Measurements from ENCODE around the gene FASTKD3. TPM values are rescaled to one million over a fixed set of nuclear protein-coding genes. Genes with fewer than 3 reads are reported as not detected.

FASTKD3 gene
- total RNA-seq, 1 experiment from 2014 or later: 16.9 TPM

- no peak overlapping the region for H3K4me3 ChIP-seq
- H3K4me1 ChIP-seq: no peaks in the 10 kb centered on the region
- no peak overlapping the region for H3K27ac ChIP-seq
- H3K27me3 ChIP-seq: no peaks in the 10 kb centered on the region
- no peaks in the 10 kb centered on the region for H3K9me3 ChIP-seq (replicated peaks)
- no peak for DNase-seq
- H3K36me3 ChIP-seq: peaks cover 12% of the 10 kb centered on the region; the same call in 1 of the 2 replicates
These were observed 20.1 kb upstream of the FASTKD3 start for GRCh38 chr5:7888901-7889300.

- H3K27ac ChIP-seq: no peak overlapping the region
- H3K36me3 ChIP-seq: peaks cover 12% of the 10 kb centered on the region; the same call in 1 of the 2 replicates
- no peak overlapping the region for H3K4me3 ChIP-seq
- no peaks in the 10 kb centered on the region for H3K4me1 ChIP-seq
- no peaks in the 10 kb centered on the region for H3K9me3 ChIP-seq (replicated peaks)
- H3K27me3 ChIP-seq: no peaks in the 10 kb centered on the region
- DNase-seq: peak in 1 of 2 experiments; percentile 34
These were observed 18.1 kb upstream of the FASTKD3 start for GRCh38 chr5:7886849-7887475.

- H3K36me3 ChIP-seq: peaks cover 12% of the 10 kb centered on the region; the same call in 1 of the 2 replicates
- H3K27me3 ChIP-seq: no peaks in the 10 kb centered on the region
- H3K4me1 ChIP-seq: no peaks in the 10 kb centered on the region
- no peak for DNase-seq
- no peak overlapping the region for H3K4me3 ChIP-seq
- no peak overlapping the region for H3K27ac ChIP-seq
- H3K9me3 ChIP-seq (replicated peaks): no peaks in the 10 kb centered on the region
These were observed 15.8 kb upstream of the FASTKD3 start for GRCh38 chr5:7884491-7885267.

- no peak for DNase-seq
- H3K9me3 ChIP-seq (replicated peaks): no peaks in the 10 kb centered on the region
- H3K27me3 ChIP-seq: no peaks in the 10 kb centered on the region
- H3K4me3 ChIP-seq: no peak overlapping the region
- H3K36me3 ChIP-seq: peaks cover 11% of the 10 kb centered on the region; the same call in 1 of the 2 replicates
- no peaks in the 10 kb centered on the region for H3K4me1 ChIP-seq
- H3K27ac ChIP-seq: no peak overlapping the region
These were observed 14.1 kb upstream of the FASTKD3 start for GRCh38 chr5:7882926-7883325.

GRCh38 chr5:7881816-7882215, 13.0 kb upstream of the FASTKD3 start:
- Histone ChIP-seq H3K27me3 (no peaks in the 10 kb centered on the region), H3K4me1 (no peaks in the 10 kb centered on the region), H3K9me3 (replicated peaks) (no peaks in the 10 kb centered on the region), H3K4me3 (no peak overlapping the region), H3K36me3 (peaks cover 11% of the 10 kb centered on the region; the same call in 1 of the 2 replicates), H3K27ac (no peak overlapping the region)
- DNase-seq: no peak

- H3K4me3 ChIP-seq: no peak overlapping the region
- H3K27ac ChIP-seq: no peak overlapping the region
- DNase-seq: no peak
- H3K4me1 ChIP-seq: no peaks in the 10 kb centered on the region
- H3K36me3 ChIP-seq: peaks cover 13% of the 10 kb centered on the region
- no peaks in the 10 kb centered on the region for H3K9me3 ChIP-seq (replicated peaks)
- no peaks in the 10 kb centered on the region for H3K27me3 ChIP-seq
These were observed 12.3 kb upstream of the FASTKD3 start for GRCh38 chr5:7881091-7881490.

- no peaks in the 10 kb centered on the region for H3K4me1 ChIP-seq
- no peak for DNase-seq
- no peaks in the 10 kb centered on the region for H3K27me3 ChIP-seq
- H3K4me3 ChIP-seq: no peak overlapping the region
- H3K36me3 ChIP-seq: peaks cover 16% of the 10 kb centered on the region
- H3K9me3 ChIP-seq (replicated peaks): no peaks in the 10 kb centered on the region
- no peak overlapping the region for H3K27ac ChIP-seq
These were observed 9.6 kb upstream of the FASTKD3 start for GRCh38 chr5:7878381-7878873.

GRCh38 chr5:7877851-7878250, 9.0 kb upstream of the FASTKD3 start:
- peaks cover 16% of the 10 kb centered on the region for H3K36me3 ChIP-seq
- no peak for DNase-seq

GRCh38 chr5:7876867-7877266, 8.0 kb upstream of the FASTKD3 start:
- Histone ChIP-seq H3K36me3 (peaks cover 16% of the 10 kb centered on the region), H3K27me3 (no peaks in the 10 kb centered on the region), H3K4me1 (no peaks in the 10 kb centered on the region), H3K9me3 (replicated peaks) (no peaks in the 10 kb centered on the region), H3K27ac (no peak overlapping the region), H3K4me3 (no peak overlapping the region)
- no peak for DNase-seq

More at GRCh38 chr5:7877851-7878250, 9.0 kb upstream of the FASTKD3 start:
- no peaks in the 10 kb centered on the region for H3K4me1 ChIP-seq
- no peak overlapping the region for H3K4me3 ChIP-seq
- no peaks in the 10 kb centered on the region for H3K9me3 ChIP-seq (replicated peaks)
- no peaks in the 10 kb centered on the region for H3K27me3 ChIP-seq
- H3K27ac ChIP-seq: no peak overlapping the region

- DNase-seq: no peak
- peaks cover 16% of the 10 kb centered on the region for H3K36me3 ChIP-seq
- H3K4me3 ChIP-seq: no peak overlapping the region
- no peaks in the 10 kb centered on the region for H3K9me3 ChIP-seq (replicated peaks)
- H3K27ac ChIP-seq: no peak overlapping the region
- H3K27me3 ChIP-seq: no peaks in the 10 kb centered on the region
- no peaks in the 10 kb centered on the region for H3K4me1 ChIP-seq
These were observed 6.3 kb upstream of the FASTKD3 start for GRCh38 chr5:7875151-7875550.

GRCh38 chr5:7874639-7875038, 5.8 kb upstream of the FASTKD3 start:
- no peak for DNase-seq
- Histone ChIP-seq H3K4me1 (0 out of 2 replicates have a peak, but pooled peaks cover 2% of the 10 kb centered on the region), H3K36me3 (peaks cover 16% of the 10 kb centered on the region), H3K4me3 (no peak overlapping the region), H3K27me3 (no peaks in the 10 kb centered on the region), H3K27ac (no peak overlapping the region), H3K9me3 (replicated peaks) (no peaks in the 10 kb centered on the region)

GRCh38 chr5:7873216-7873615, 4.4 kb upstream of the FASTKD3 start:
- peaks cover 12% of the 10 kb centered on the region for H3K36me3 ChIP-seq
- no peak overlapping the region for H3K27ac ChIP-seq
- 0 out of 2 replicates have a peak, but pooled peaks cover 2% of the 10 kb centered on the region for H3K4me1 ChIP-seq
- no peak for DNase-seq
- no peaks in the 10 kb centered on the region for H3K27me3 ChIP-seq
- H3K4me3 ChIP-seq: no peak overlapping the region
- H3K9me3 ChIP-seq (replicated peaks): no peaks in the 10 kb centered on the region

- H3K4me3 ChIP-seq: no peak overlapping the region
- H3K4me1 ChIP-seq: 0 out of 2 replicates have a peak, but pooled peaks cover 2% of the 10 kb centered on the region
- peaks cover 12% of the 10 kb centered on the region for H3K36me3 ChIP-seq
- no peak for DNase-seq
- no peaks in the 10 kb centered on the region for H3K27me3 ChIP-seq
- no peaks in the 10 kb centered on the region for H3K9me3 ChIP-seq (replicated peaks)
- H3K27ac ChIP-seq: no peak overlapping the region
These were observed 3.8 kb upstream of the FASTKD3 start for GRCh38 chr5:7872517-7873130.

GRCh38 chr5:7871653-7872052, 2.8 kb upstream of the FASTKD3 start:
- H3K4me3 ChIP-seq: no peak overlapping the region
- H3K27me3 ChIP-seq: no peaks in the 10 kb centered on the region
- H3K27ac ChIP-seq: no peak overlapping the region
- H3K4me1 ChIP-seq: 0 out of 2 replicates have a peak, but pooled peaks cover 2% of the 10 kb centered on the region
- DNase-seq: no peak
- H3K9me3 ChIP-seq (replicated peaks): no peaks in the 10 kb centered on the region
- H3K36me3 ChIP-seq: peaks cover 9% of the 10 kb centered on the region
